GM19395 (cell line): ENCODE results near the gene FMO4.
"Not testable (repeated sequence)": the region's sequence is repeated elsewhere in the genome, so short reads cannot be mapped to it uniquely, and the experiment has no call there.

Experiments used
- ATAC-seq: cut with Tn5 transposase; IDR thresholded peaks from one replicate; pipeline ENCODE4 v1.9.1; 2021; ENCODE audit warnings: mild to moderate bottlenecking, moderate library complexity; ENCODE audit not compliant: unreplicated experiment

Gene FMO4

DNA sequence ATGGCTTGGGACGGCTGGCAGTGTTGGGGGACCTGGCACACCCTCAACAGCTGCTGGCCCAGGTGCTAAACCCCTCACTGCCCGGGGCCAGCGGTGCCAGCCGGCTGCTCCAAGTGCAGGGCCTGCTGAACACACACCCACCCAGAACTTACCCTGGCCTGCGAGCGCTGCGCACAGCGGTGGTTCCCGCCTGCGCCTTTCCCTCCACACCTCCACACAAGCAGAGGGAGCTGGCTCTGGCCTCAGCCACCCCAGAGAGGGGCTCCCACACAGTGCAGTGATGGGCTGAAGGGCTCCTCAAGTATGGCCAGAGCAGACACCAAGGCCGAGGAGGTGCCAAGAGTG, 67.9 kb downstream of the FMO4 start:
- no peak for ATAC-seq

DNA sequence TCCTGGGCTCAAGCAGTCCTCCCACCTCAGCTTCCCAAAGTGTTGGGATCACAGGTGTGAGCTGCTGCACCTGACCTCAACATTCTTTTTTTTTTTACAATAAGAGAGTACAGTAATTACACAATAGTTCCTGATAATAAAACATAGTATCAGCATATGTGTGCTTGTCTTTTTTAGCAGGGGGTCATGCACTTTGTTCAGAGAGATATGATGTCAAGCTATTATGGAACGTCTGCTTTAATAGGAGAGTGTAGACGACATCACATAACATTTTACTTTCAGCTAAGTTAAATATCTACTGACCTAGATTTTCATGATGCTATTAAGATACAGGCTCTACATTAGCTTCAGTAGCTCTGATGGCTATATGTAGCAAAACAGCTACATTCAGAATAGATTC, 70.5 kb downstream of the FMO4 start:
- no peak for ATAC-seq

DNA sequence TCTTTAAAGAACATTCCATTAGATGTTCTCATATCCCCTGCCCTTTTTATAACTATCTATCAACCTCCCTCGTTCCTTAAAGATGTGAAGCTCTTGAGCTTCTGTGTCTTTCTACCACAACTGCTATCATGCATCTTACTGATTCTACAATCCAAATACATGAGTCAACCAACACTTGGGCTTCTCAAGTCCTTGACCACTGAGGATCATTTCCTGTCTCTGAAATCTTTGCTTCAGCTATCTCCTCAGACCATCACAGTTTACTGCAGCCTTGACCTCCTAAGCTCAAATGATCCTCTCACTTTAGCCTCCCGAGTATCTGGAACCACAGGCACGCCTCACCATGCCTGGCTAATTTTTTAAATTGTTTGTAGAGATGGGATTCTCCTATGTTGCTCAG, 75.2 kb downstream of the FMO4 start:
- no peak for ATAC-seq

DNA sequence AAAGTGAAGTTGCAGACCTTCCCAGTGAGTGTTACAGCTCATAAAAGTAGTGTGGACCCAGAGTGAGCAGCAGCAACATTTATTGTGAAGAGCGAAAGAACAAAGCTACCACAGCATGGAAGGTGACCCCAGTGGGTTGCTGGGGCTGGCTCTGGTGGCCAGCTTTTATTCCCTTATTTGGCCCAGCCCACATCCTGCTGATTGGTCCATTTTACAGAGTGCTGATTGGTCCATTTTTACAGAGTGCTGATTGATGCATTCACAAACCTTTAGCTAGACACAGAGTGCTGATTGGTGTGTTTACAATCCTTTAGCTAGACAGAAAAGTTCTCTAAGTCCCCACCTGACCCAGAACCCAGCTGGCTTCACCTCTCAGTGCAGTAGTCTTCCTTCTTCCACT, 76.8 kb downstream of the FMO4 start:
- not testable (repeated sequence) for ATAC-seq
